OCI-LY7 (cell line): ENCODE results near the gene SLCO2A1. TPM values are rescaled to one million over a fixed set of nuclear protein-coding genes. Genes with fewer than 3 reads are reported as not detected.

Experiments
- BruUV-seq: library from RNA; stranded (reverse); fragments of 400-500 nt; replicated peaks from 2 replicates; lab custom pipeline; 2021; lab: Mats Ljungman, UMichigan
- CTCF ChIA-PET: fragments of 300-600 bp; sonication (Branson Sonifier 250); formaldehyde crosslinking; loops from one replicate; lab custom pipeline; 2022; ENCODE audit warnings: antibody characterized with exemption; ENCODE audit not compliant: unreplicated experiment; lab: Charles Lee
- POLR2A ChIA-PET: fragments of 300-600 bp; sonication (Branson Sonifier 250); formaldehyde crosslinking; loops from one replicate; lab custom pipeline; 2022; ENCODE audit warnings: antibody characterized with exemption; lab: Charles Lee
- DNase-seq: peaks from one replicate; pipeline ENCODE4 v3.0.0-alpha.2; 2015; ENCODE audit warnings: low spot score
- H2AFZ ChIP-seq: fragments of 200-600 bp; sonication (generic), shearing (Covaris generic); 2 replicates; pipeline ENCODE4 v1.6.1; 2014; ENCODE audit warnings: mild to moderate bottlenecking, antibody characterized with exemption, low read length, moderate library complexity
- H3K27ac ChIP-seq: fragments of 200-600 bp; sonication (generic); 2 replicates; pipeline ENCODE4 v1.5.1; 2014; ENCODE audit warnings: mixed run types, low read depth, mild to moderate bottlenecking, moderate library complexity, low read length, inconsistent platforms; ENCODE audit not compliant: poor library complexity, severe bottlenecking
- H3K36me3 ChIP-seq: fragments of 200-600 bp; sonication (generic); 2 replicates; pipeline ENCODE4 v1.6.1; 2014; ENCODE audit warnings: mild to moderate bottlenecking, antibody characterized with exemption, low read length, moderate library complexity, mixed read lengths; ENCODE audit not compliant: insufficient read depth
- H3K4me1 ChIP-seq: fragments of 200-600 bp; sonication (generic); 2 replicates; pipeline ENCODE4 v1.5.1; 2014; ENCODE audit warnings: mild to moderate bottlenecking, low read length; ENCODE audit not compliant: insufficient read depth, poor library complexity, severe bottlenecking
- H3K4me2 ChIP-seq: fragments of 200-600 bp; sonication (generic); 2 replicates; pipeline ENCODE4 v1.6.1; 2014; ENCODE audit warnings: mild to moderate bottlenecking, low read length
- H3K4me3 ChIP-seq: fragments of 200-600 bp; sonication (generic); 2 replicates; pipeline ENCODE4 v1.5.1; 2014; ENCODE audit warnings: mild to moderate bottlenecking, low read depth, low read length; ENCODE audit not compliant: poor library complexity, severe bottlenecking
- H3K79me2 ChIP-seq: fragments of 200-600 bp; sonication (generic); 2 replicates; pipeline ENCODE4 v1.6.1; 2016; ENCODE audit warnings: low read depth, mild to moderate bottlenecking, low read length, moderate library complexity, mixed read lengths; ENCODE audit not compliant: insufficient read depth
- H3K9me2 ChIP-seq: fragments of 200-600 bp; sonication (generic); 2 replicates; pipeline ENCODE4 v1.6.1; 2016; ENCODE audit warnings: mild to moderate bottlenecking, low read length, mixed read lengths; ENCODE audit not compliant: insufficient read depth
- H3K9me3 ChIP-seq: fragments of 200-600 bp; sonication (generic); 2 replicates; pipeline ENCODE4 v1.6.1; 2014; ENCODE audit warnings: mild to moderate bottlenecking, mixed run types, low read length, mixed read lengths
- H4K20me1 ChIP-seq: fragments of 200-600 bp; sonication (generic); 2 replicates; pipeline ENCODE4 v1.6.1; 2014; ENCODE audit warnings: mild to moderate bottlenecking, antibody characterized with exemption, low read length, moderate library complexity, mixed read lengths; ENCODE audit not compliant: insufficient read depth
- EZH2phosphoT487 ChIP-seq: fragments of 200-600 bp; sonication (generic); IDR thresholded peaks from 2 replicates; pipeline ENCODE4 v1.6.1; 2018; ENCODE audit warnings: low read depth, borderline replicate concordance, mild to moderate bottlenecking, mixed run types, antibody characterized with exemption, low read length, moderate library complexity, mixed read lengths
- intact Hi-C: fragments of 100-400 bp; cut with micrococcal nuclease; formaldehyde crosslinking; loops from one replicate; pipeline ENCODE4 v1.10.0; 2022; ENCODE audit not compliant: unreplicated experiment
- total RNA-seq, 2 experiments: library from RNA; depleted of rRNA in 1 of 2; stranded (reverse); fragments of >200 nt in 1 of 2; shearing (Covaris generic) in 1 of 2; gene quantifications; 2 replicates each; pipeline ENCODE4 v1.2.3, GENCODE V29; 2014 to 2022
- TF ChIP-seq, protein P1 (sequence below): fragments of 200-600 bp; sonication (generic); conservative IDR thresholded peaks from 2 replicates; pipeline ENCODE4 v1.5.1; 2014; ENCODE audit warnings: mild to moderate bottlenecking, antibody characterized with exemption, low read length, moderate library complexity, mixed read lengths

The SLCO2A1 gene
- total RNA-seq, 2 experiments from 2014 or later: not detected

DNA sequence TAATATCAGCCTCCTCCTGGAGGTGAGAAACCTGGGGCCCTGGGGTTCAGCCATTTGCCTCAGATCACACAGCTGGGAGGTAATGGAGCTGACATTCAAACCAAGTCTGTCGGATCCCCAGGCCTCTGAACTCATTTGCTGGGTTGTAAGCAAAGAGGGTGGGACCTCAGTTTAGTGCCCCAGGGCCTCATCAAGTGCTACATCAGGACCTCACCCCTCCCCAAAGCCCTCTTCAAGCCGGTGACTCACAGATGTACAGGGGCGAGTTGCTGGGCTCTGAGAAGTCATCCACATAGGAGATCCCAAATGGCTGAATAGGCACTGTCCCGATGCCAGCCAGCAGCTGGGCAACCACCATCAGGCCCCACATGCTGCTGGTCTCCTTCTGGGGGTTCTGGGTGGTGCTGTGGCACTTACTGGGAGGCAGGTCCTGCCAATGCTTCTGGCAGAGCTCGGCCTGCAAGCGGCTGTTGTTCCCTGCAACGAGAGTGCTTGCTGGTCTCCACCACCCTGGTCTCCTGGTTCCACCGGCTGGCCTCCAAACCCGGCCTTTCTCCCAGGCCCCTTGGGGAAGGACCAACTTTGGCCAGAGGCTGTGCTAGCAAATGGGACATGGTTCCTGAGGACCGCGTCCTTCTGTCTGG is 74.9 kb downstream of the SLCO2A1 start:
- BruUV-seq: no TSS peak

DNA sequence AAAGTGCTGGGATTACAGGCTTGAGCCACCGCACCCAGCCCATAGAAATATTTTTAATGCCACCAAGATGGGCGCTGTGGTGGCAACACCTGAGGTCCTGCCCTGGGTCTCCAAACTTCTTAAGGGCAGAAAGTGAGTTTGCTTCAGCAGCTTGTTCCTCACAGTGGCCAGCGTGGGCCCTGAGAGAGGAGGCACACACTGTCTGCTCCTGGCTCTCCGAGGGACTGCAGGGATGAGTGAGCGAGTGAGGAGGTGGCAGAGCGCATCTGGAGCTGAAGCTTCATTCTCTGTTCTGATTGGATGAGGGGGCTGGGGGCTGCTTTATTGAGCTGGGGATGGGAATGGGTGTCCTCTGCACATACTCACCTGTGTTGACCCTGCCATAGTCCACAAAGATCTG is 76.4 kb downstream of the SLCO2A1 start:
- CTCF ChIA-PET: no interaction called here
- no peak for TF ChIP-seq EZH2phosphoT487
- TF ChIP-seq, protein P1, sequence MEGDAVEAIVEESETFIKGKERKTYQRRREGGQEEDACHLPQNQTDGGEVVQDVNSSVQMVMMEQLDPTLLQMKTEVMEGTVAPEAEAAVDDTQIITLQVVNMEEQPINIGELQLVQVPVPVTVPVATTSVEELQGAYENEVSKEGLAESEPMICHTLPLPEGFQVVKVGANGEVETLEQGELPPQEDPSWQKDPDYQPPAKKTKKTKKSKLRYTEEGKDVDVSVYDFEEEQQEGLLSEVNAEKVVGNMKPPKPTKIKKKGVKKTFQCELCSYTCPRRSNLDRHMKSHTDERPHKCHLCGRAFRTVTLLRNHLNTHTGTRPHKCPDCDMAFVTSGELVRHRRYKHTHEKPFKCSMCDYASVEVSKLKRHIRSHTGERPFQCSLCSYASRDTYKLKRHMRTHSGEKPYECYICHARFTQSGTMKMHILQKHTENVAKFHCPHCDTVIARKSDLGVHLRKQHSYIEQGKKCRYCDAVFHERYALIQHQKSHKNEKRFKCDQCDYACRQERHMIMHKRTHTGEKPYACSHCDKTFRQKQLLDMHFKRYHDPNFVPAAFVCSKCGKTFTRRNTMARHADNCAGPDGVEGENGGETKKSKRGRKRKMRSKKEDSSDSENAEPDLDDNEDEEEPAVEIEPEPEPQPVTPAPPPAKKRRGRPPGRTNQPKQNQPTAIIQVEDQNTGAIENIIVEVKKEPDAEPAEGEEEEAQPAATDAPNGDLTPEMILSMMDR: no peak
- no peak for DNase-seq
- H2AFZ ChIP-seq: no peak overlapping the region
- H3K4me2 ChIP-seq: no peak overlapping the region
- H3K9me2 ChIP-seq: no peaks in the 10 kb centered on the region
- no peak overlapping the region for H3K27ac ChIP-seq
- H3K4me3 ChIP-seq: no peak overlapping the region
- no peaks in the 10 kb centered on the region for H3K9me3 ChIP-seq
- H3K79me2 ChIP-seq: no peaks in the 10 kb centered on the region
- no TSS peak for BruUV-seq
- H3K36me3 ChIP-seq: no peaks in the 10 kb centered on the region
- no peaks in the 10 kb centered on the region for H4K20me1 ChIP-seq
- POLR2A ChIA-PET: interaction anchor here (0.6 kb wide), 1 partner anchor 14 kb away, joined by 3 read pairs; no protein-coding TSS in a partner anchor
- intact Hi-C loops: no loop called here
- H3K4me1 ChIP-seq: no peaks in the 10 kb centered on the region

More for the DNA sequence above, 74.9 kb downstream of the SLCO2A1 start:
- no peak for TF ChIP-seq EZH2phosphoT487
- TF ChIP-seq, protein P1: no peak
- H2AFZ ChIP-seq: no peak overlapping the region
- no peak for DNase-seq
- no peaks in the 10 kb centered on the region for H3K9me3 ChIP-seq
- no peak overlapping the region for H3K4me3 ChIP-seq
- H3K79me2 ChIP-seq: no peaks in the 10 kb centered on the region
- H3K9me2 ChIP-seq: no peaks in the 10 kb centered on the region
- H3K27ac ChIP-seq: no peak overlapping the region
- no peaks in the 10 kb centered on the region for H4K20me1 ChIP-seq
- ChIA-PET POLR2A (no interaction called here), CTCF (no interaction called here)
- no peak overlapping the region for H3K4me2 ChIP-seq
- intact Hi-C loops: no loop called here
- H3K4me1 ChIP-seq: no peaks in the 10 kb centered on the region
- H3K36me3 ChIP-seq: no peaks in the 10 kb centered on the region

DNA sequence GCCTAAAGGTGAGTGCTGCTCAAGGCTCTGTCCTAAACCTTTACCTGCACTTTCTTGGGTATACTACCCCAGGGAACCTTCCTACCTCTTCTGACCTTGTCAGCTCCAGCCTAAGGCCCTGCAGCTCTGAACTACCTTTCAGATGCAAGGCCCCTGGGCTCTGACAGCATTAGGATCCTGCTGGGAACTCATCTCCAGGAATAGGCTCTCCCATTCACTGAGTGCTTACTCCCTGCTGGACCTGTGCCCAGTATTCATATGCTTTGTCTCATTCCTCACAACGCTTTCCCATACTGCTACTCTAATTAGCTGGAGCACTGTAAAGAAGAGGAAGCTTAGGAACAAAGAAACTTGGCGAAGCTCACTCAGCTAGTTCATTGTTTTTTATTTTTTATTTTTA is 80.3 kb downstream of the SLCO2A1 start:
- H3K9me3 ChIP-seq: no peaks in the 10 kb centered on the region
- no peak overlapping the region for H3K4me3 ChIP-seq
- POLR2A ChIA-PET: interaction anchor here (0.6 kb wide), 1 partner anchor 1232 kb away, joined by 3 read pairs; no protein-coding TSS in a partner anchor
- no TSS peak for BruUV-seq
- H3K4me1 ChIP-seq: no peaks in the 10 kb centered on the region
- H3K4me2 ChIP-seq: no peak overlapping the region
- TF ChIP-seq, protein P1: no peak
- H4K20me1 ChIP-seq: no peaks in the 10 kb centered on the region
- no peak overlapping the region for H3K27ac ChIP-seq
- H3K9me2 ChIP-seq: no peaks in the 10 kb centered on the region
- CTCF ChIA-PET: no interaction called here
- H3K36me3 ChIP-seq: no peaks in the 10 kb centered on the region
- no peak for DNase-seq
- intact Hi-C loops: no loop called here
- no peaks in the 10 kb centered on the region for H3K79me2 ChIP-seq
- no peak overlapping the region for H2AFZ ChIP-seq
